ENCODE results near the gene C11orf24.

Gene C11orf24

DNA sequence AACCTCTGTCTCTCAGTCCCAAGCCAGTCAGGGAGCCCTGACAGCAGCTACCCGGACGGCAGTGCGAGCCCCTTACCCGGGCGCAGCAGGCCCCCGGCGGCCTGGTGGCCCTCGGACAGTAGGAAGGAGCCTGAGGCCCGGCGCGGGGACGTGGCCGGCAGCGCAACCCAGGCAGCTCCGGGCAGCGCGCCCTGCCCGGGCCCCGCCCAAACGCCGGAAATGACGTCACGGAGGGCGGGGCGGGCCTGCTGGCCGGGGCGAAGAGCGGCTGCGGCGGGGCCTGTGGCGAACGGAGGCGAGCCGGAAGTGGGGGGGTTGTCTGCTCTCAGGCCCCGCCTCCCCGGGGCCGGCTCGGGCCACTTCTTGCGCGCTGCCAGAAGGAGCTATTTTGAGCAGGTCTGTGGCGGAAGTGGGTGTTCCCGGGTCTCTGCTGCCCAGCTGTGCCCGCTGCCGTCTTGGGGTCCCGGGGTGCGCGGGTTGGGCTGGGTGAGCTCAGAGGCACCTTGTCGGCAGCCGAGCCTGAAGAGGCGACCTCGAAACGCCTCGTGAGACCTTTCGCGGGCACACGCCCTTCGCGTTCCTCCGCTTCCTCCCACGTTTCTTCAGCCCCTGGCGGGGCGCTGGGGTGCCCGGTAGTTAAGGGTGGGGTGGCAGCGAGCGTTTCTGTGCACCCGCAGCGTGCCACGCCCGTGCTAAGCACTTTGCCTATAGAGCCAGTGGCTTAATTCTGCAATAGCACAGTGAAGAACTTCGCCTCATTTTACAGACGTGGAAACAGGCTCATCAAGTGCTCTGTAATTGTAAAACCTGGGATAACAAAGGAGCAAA, at the start of gene C11orf24 (continued):
- TF ChIP-seq ZNF214 (tag by site-specific recombination; IDR thresholded peaks at IDR 0.05; ENCODE audit: borderline replicate concordance): no peak
- TF ChIP-seq YY2 (tag by site-specific recombination; IDR thresholded peaks at IDR 0.05): no peak
- no peak for TF ChIP-seq ZNF404 (tag by site-specific recombination; IDR thresholded peaks at IDR 0.05)
- no peak for TF ChIP-seq ZNF521 (tag by site-specific recombination; IDR thresholded peaks at IDR 0.05)
- TF ChIP-seq, protein P1, sequence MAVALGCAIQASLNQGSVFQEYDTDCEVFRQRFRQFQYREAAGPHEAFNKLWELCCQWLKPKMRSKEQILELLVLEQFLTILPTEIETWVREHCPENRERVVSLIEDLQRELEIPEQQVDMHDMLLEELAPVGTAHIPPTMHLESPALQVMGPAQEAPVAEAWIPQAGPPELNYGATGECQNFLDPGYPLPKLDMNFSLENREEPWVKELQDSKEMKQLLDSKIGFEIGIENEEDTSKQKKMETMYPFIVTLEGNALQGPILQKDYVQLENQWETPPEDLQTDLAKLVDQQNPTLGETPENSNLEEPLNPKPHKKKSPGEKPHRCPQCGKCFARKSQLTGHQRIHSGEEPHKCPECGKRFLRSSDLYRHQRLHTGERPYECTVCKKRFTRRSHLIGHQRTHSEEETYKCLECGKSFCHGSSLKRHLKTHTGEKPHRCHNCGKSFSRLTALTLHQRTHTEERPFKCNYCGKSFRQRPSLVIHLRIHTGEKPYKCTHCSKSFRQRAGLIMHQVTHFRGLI (tag by site-specific recombination; IDR thresholded peaks at IDR 0.05): peak; percentile 60; the same call in 1 of the 2 replicates
- no peak for TF ChIP-seq ZNF239 (tag by site-specific recombination; IDR thresholded peaks at IDR 0.05)
- TF ChIP-seq ZXDB (tag by site-specific recombination; IDR thresholded peaks at IDR 0.05): peak; percentile 57; the same call in 1 of the 2 replicates
- TF ChIP-seq, protein P2, sequence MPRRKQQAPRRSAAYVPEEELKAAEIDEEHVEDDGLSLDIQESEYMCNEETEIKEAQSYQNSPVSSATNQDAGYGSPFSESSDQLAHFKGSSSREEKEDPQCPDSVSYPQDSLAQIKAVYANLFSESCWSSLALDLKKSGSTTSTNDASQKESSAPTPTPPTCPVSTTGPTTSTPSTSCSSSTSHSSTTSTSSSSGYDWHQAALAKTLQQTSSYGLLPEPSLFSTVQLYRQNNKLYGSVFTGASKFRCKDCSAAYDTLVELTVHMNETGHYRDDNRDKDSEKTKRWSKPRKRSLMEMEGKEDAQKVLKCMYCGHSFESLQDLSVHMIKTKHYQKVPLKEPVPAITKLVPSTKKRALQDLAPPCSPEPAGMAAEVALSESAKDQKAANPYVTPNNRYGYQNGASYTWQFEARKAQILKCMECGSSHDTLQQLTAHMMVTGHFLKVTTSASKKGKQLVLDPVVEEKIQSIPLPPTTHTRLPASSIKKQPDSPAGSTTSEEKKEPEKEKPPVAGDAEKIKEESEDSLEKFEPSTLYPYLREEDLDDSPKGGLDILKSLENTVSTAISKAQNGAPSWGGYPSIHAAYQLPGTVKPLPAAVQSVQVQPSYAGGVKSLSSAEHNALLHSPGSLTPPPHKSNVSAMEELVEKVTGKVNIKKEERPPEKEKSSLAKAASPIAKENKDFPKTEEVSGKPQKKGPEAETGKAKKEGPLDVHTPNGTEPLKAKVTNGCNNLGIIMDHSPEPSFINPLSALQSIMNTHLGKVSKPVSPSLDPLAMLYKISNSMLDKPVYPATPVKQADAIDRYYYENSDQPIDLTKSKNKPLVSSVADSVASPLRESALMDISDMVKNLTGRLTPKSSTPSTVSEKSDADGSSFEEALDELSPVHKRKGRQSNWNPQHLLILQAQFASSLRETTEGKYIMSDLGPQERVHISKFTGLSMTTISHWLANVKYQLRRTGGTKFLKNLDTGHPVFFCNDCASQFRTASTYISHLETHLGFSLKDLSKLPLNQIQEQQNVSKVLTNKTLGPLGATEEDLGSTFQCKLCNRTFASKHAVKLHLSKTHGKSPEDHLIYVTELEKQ (tag by site-specific recombination; IDR thresholded peaks at IDR 0.05; ENCODE audit: borderline replicate concordance): no peak
- TF ChIP-seq, protein P3, sequence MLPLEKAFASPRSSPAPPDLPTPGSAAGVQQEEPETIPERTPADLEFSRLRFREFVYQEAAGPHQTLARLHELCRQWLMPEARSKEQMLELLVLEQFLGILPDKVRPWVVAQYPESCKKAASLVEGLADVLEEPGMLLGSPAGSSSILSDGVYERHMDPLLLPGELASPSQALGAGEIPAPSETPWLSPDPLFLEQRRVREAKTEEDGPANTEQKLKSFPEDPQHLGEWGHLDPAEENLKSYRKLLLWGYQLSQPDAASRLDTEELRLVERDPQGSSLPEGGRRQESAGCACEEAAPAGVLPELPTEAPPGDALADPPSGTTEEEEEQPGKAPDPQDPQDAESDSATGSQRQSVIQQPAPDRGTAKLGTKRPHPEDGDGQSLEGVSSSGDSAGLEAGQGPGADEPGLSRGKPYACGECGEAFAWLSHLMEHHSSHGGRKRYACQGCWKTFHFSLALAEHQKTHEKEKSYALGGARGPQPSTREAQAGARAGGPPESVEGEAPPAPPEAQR (tag by site-specific recombination; IDR thresholded peaks at IDR 0.05): no peak
- TF ChIP-seq ZNF473 (tag by site-specific recombination; IDR thresholded peaks at IDR 0.05): no peak
- TF ChIP-seq ZNF555 (tag by site-specific recombination; conservative IDR thresholded peaks at IDR 0.05): no peak
- TF ChIP-seq ZNF155 (tag by site-specific recombination; IDR thresholded peaks at IDR 0.05): no peak
- no peak for TF ChIP-seq GFI1B (tag by site-specific recombination; IDR thresholded peaks at IDR 0.05)
- no peak for TF ChIP-seq ZNF830 (tag by site-specific recombination; IDR thresholded peaks at IDR 0.05; ENCODE audit: low read depth)
- TF ChIP-seq, protein P4, sequence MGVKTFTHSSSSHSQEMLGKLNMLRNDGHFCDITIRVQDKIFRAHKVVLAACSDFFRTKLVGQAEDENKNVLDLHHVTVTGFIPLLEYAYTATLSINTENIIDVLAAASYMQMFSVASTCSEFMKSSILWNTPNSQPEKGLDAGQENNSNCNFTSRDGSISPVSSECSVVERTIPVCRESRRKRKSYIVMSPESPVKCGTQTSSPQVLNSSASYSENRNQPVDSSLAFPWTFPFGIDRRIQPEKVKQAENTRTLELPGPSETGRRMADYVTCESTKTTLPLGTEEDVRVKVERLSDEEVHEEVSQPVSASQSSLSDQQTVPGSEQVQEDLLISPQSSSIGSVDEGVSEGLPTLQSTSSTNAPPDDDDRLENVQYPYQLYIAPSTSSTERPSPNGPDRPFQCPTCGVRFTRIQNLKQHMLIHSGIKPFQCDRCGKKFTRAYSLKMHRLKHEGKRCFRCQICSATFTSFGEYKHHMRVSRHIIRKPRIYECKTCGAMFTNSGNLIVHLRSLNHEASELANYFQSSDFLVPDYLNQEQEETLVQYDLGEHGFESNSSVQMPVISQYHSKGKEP (tag by site-specific recombination; IDR thresholded peaks at IDR 0.05): no peak
- TF ChIP-seq, protein P5, sequence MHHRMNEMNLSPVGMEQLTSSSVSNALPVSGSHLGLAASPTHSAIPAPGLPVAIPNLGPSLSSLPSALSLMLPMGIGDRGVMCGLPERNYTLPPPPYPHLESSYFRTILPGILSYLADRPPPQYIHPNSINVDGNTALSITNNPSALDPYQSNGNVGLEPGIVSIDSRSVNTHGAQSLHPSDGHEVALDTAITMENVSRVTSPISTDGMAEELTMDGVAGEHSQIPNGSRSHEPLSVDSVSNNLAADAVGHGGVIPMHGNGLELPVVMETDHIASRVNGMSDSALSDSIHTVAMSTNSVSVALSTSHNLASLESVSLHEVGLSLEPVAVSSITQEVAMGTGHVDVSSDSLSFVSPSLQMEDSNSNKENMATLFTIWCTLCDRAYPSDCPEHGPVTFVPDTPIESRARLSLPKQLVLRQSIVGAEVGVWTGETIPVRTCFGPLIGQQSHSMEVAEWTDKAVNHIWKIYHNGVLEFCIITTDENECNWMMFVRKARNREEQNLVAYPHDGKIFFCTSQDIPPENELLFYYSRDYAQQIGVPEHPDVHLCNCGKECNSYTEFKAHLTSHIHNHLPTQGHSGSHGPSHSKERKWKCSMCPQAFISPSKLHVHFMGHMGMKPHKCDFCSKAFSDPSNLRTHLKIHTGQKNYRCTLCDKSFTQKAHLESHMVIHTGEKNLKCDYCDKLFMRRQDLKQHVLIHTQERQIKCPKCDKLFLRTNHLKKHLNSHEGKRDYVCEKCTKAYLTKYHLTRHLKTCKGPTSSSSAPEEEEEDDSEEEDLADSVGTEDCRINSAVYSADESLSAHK (tag by site-specific recombination; IDR thresholded peaks at IDR 0.05): peak; percentile 79
- TF ChIP-seq ZNF658 (tag by site-specific recombination; IDR thresholded peaks at IDR 0.05): no peak
- TF ChIP-seq ZNF423 (tag by site-specific recombination; IDR thresholded peaks at IDR 0.05): peak; percentile 63; the same call in 1 of the 2 replicates
- TF ChIP-seq ZNF354C (tag by site-specific recombination; IDR thresholded peaks at IDR 0.05; ENCODE audit: borderline replicate concordance, low read depth): no peak
- TF ChIP-seq ZBTB8A (tag by site-specific recombination; IDR thresholded peaks at IDR 0.05): peak; percentile 98
- TF ChIP-seq, protein P6, sequence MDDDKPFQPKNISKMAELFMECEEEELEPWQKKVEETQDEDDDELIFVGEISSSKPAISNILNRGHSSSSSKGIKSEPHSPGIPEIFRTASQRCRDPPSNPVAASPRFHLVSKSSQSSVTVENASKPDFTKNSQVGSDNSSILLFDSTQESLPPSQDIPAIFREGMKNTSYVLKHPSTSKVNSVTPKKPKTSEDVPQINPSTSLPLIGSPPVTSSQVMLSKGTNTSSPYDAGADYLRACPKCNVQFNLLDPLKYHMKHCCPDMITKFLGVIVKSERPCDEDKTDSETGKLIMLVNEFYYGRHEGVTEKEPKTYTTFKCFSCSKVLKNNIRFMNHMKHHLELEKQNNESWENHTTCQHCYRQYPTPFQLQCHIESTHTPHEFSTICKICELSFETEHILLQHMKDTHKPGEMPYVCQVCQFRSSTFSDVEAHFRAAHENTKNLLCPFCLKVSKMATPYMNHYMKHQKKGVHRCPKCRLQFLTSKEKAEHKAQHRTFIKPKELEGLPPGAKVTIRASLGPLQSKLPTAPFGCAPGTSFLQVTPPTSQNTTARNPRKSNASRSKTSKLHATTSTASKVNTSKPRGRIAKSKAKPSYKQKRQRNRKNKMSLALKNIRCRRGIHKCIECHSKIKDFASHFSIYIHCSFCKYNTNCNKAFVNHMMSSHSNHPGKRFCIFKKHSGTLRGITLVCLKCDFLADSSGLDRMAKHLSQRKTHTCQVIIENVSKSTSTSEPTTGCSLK (tag by site-specific recombination; IDR thresholded peaks at IDR 0.05): no peak
- TF ChIP-seq ZNF585B (tag by site-specific recombination; IDR thresholded peaks at IDR 0.05): no peak
- no peak for TF ChIP-seq PRDM1 (tag by site-specific recombination; IDR thresholded peaks at IDR 0.05)
- peak; percentile 72 for TF ChIP-seq ZFHX2 (tag by site-specific recombination; conservative IDR thresholded peaks at IDR 0.05)
- TF ChIP-seq ZIC2 (tag by site-specific recombination; IDR thresholded peaks at IDR 0.05): peak; percentile 38; the same call in 1 of the 2 replicates
- no peak for TF ChIP-seq ZNF221 (tag by site-specific recombination; IDR thresholded peaks at IDR 0.05; ENCODE audit: borderline replicate concordance)

Measured in HEK293 (cell line).